ENCODE measurements around the gene DNTTIP2. TPM values are rescaled to one million over a fixed set of nuclear protein-coding genes. Genes with fewer than 3 reads are reported as not detected.

The DNTTIP2 gene
- total RNA-seq, 4 donors from 2014 or later: 3.0 to 37.6 (median 24.2) TPM

GRCh38 chr1:93829061-93829460 lies 49.9 kb downstream of the DNTTIP2 start:
- Histone ChIP-seq H3K27ac (no peak overlapping the region), H3K4me3 (no peak overlapping the region), H3K36me3 (no peaks in the 10 kb centered on the region), H3K4me1 (no peaks in the 10 kb centered on the region), H3K9me3 (peaks cover 7% of the 10 kb centered on the region in 2 donors), H3K27me3 (no peaks in the 10 kb centered on the region)
- in situ Hi-C loops (cut with MboI; ENCODE audit: low pct_ligation_motif_present in 1 of 4, low pct_unique_long_range_greater_than_20kb in 1 of 4, low sequenced_read_pairs in 3 of 4) (loop anchor here in 2 of 4 donors (25.0 kb wide), 2 partner anchors 392 to 517 kb away; partner anchors contain the start of gene FNBP1L (in 1 of the 2)), intact Hi-C loops (cut with DNase I; ENCODE audit: low total_unique reads) (no loop called here)
- DNase-seq: no peak
- WGBS, 2 donors (ENCODE audit: low coverage in 1 of 2): 86% methylated on average over 4 of the region's 4 CpGs
- TF ChIP-seq POLR2A (IDR thresholded peaks at IDR 0.05) (no peak), EP300 (IDR thresholded peaks at IDR 0.05; ENCODE audit: low read depth) (no peak), POLR2AphosphoS5 (IDR thresholded peaks at IDR 0.05) (no peak), CTCF (IDR thresholded peaks at IDR 0.05) (no peak)

GRCh38 chr1:93828367-93828755 lies 50.6 kb downstream of the DNTTIP2 start:
- intact Hi-C loops (cut with DNase I; ENCODE audit: low total_unique reads): no loop called here
- no peak for DNase-seq
- no peak overlapping the region for H3K27ac ChIP-seq
- TF ChIP-seq EP300 (IDR thresholded peaks at IDR 0.05; ENCODE audit: low read depth) (no peak), CTCF (IDR thresholded peaks at IDR 0.05) (no peak), POLR2AphosphoS5 (IDR thresholded peaks at IDR 0.05) (no peak), POLR2A (IDR thresholded peaks at IDR 0.05) (no peak)
- H3K36me3 ChIP-seq: no peaks in the 10 kb centered on the region
- no peak overlapping the region for H3K4me3 ChIP-seq
- H3K9me3 ChIP-seq: peaks cover 5 to 7% of the 10 kb centered on the region in 2 donors
- H3K4me1 ChIP-seq: no peaks in the 10 kb centered on the region
- in situ Hi-C loops (cut with MboI; ENCODE audit: low pct_ligation_motif_present in 1 of 4, low pct_unique_long_range_greater_than_20kb in 1 of 4, low sequenced_read_pairs in 3 of 4): loop anchor here in 2 of 4 donors (25.0 kb wide), 2 partner anchors 391 to 516 kb away; partner anchors contain the start of gene FNBP1L (in 1 of the 2)
- no peaks in the 10 kb centered on the region for H3K27me3 ChIP-seq
- WGBS, 2 donors (ENCODE audit: low coverage in 1 of 2): 94 to 100% methylated on average over 1 of the region's 1 CpG

GRCh38 chr1:93827633-93828366 lies 51.2 kb downstream of the DNTTIP2 start:
- Histone ChIP-seq H3K9me3 (peaks cover 0 to 1% of the 10 kb centered on the region in 2 donors), H3K4me1 (no peaks in the 10 kb centered on the region), H3K27ac (no peak overlapping the region), H3K4me3 (no peak overlapping the region), H3K27me3 (no peaks in the 10 kb centered on the region), H3K36me3 (no peaks in the 10 kb centered on the region)
- 92 to 93% methylated on average over 3 of the region's 3 CpGs for WGBS, 2 donors (ENCODE audit: low coverage in 1 of 2)
- DNase-seq: no peak
- intact Hi-C loops (cut with DNase I; ENCODE audit: low total_unique reads): no loop called here
- in situ Hi-C loops (cut with MboI; ENCODE audit: low pct_ligation_motif_present in 1 of 4, low pct_unique_long_range_greater_than_20kb in 1 of 4, low sequenced_read_pairs in 3 of 4): loop anchor here in 2 of 4 donors (25.0 kb wide), 2 partner anchors 390 to 515 kb away; partner anchors contain the start of gene FNBP1L (in 1 of the 2)
- TF ChIP-seq CTCF (IDR thresholded peaks at IDR 0.05) (no peak), POLR2A (IDR thresholded peaks at IDR 0.05) (no peak), POLR2AphosphoS5 (IDR thresholded peaks at IDR 0.05) (no peak), EP300 (IDR thresholded peaks at IDR 0.05; ENCODE audit: low read depth) (no peak)

- Histone ChIP-seq H3K4me1 (no peaks in the 10 kb centered on the region), H3K4me3 (no peak overlapping the region), H3K27ac (no peak overlapping the region), H3K36me3 (no peaks in the 10 kb centered on the region), H3K9me3 (no peaks in the 10 kb centered on the region), H3K27me3 (no peaks in the 10 kb centered on the region)
- no peak for DNase-seq
- no peak for TF ChIP-seq CTCF (IDR thresholded peaks at IDR 0.05)
- TF ChIP-seq EP300 (IDR thresholded peaks at IDR 0.05; ENCODE audit: low read depth): no peak
- no peak for TF ChIP-seq POLR2A (IDR thresholded peaks at IDR 0.05)
- TF ChIP-seq POLR2AphosphoS5 (IDR thresholded peaks at IDR 0.05): no peak
- in situ Hi-C loops (cut with MboI; ENCODE audit: low pct_ligation_motif_present in 1 of 4, low pct_unique_long_range_greater_than_20kb in 1 of 4, low sequenced_read_pairs in 3 of 4): loop anchor here in 2 of 4 donors (25.0 kb wide), 2 partner anchors 390 to 515 kb away; partner anchors contain the start of gene FNBP1L (in 1 of the 2)
- intact Hi-C loops (cut with DNase I; ENCODE audit: low total_unique reads): no loop called here
- 100% methylated on average over 1 of the region's 1 CpG; no CpG with 5 or more reads in 1 of the 2 donors for WGBS, 2 donors (ENCODE audit: low coverage in 1 of 2)
Measured at GRCh38 chr1:93827128-93827527, 51.9 kb downstream of the DNTTIP2 start.
